Measurements from ENCODE around the gene ZDHHC17. TPM values are rescaled to one million over a fixed set of nuclear protein-coding genes. Genes with fewer than 3 reads are reported as not detected.

ZDHHC17 gene
- polyA plus RNA-seq, 1 of the 3 experiments (the other 2 are of a cell fraction): 28.6 TPM

DNA sequence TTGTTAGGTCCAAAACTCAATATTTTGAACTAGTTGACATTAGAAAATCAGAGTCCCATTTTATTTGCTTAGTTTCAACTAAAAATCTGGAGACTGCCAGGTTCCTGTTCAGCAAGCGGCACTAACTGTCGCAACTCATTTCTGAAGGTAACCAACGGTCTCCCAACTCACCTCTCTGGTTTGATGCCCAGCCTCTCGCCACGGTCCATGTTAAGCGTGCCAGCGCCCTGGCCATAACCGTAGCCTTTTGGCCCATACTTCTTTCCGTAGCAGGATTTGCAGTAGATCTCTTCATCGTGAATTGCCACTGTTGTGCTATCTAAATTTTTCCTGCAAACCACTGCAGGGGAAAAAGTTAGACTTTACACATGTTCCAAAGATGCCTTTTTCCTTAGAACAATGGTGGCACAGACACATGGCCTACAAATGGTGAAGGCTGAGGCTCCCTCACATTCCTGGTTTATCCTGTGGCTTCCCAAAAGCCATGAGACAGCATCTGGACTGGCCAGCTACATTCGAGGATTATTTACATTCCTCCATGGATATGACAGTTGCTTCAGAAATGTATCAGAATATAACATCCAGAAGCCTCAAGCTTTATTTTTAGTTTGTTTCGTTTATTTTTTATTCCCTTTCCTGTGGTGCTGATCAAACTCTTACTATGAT lies 99.2 kb downstream of the ZDHHC17 start:
- Histone ChIP-seq H3K4me3 (ENCODE audit: low read depth in 2 of 2, low read length in 1 of 2) (no peak overlapping the region), H3F3A (replicated peaks; ENCODE audit: insufficient read depth) (peaks cover 19% of the 10 kb centered on the region), H3K9me2 (no peaks in the 10 kb centered on the region), H3K36me3 (replicated peaks in 1 of 2; ENCODE audit: control insufficient read depth in 1 of 2, insufficient read depth in 2 of 2, low read length in 1 of 2) (peaks cover 26 to 33% of the 10 kb centered on the region in 2 experiments), H3K9me3 (no peaks in the 10 kb centered on the region), H3K79me2 (ENCODE audit: insufficient read depth) (no peaks in the 10 kb centered on the region), H3K4me2 (peak overlapping the region; percentile 22; the same call in 1 of the 2 replicates), H3K4me1 (ENCODE audit: control insufficient read depth in 1 of 2, insufficient read depth in 2 of 2, low read depth in 1 of 2, low read length in 1 of 2) (peaks cover 3 to 16% of the 10 kb centered on the region in 2 experiments), H3K27me3 (ENCODE audit: insufficient read depth) (no peaks in the 10 kb centered on the region), H4K20me1 (ENCODE audit: insufficient read depth) (no peaks in the 10 kb centered on the region), H2AFZ (ENCODE audit: low read depth) (no peak overlapping the region), H3K27ac (ENCODE audit: low read depth in 2 of 2, low read length in 1 of 2) (peak overlapping the region; percentile 60 to 80), H3K9ac (no peak overlapping the region)
- TF ChIP-seq FOXJ3 (CRISPR knock-in tag; IDR thresholded peaks at IDR 0.05): no peak
- TF ChIP-seq, protein P1, sequence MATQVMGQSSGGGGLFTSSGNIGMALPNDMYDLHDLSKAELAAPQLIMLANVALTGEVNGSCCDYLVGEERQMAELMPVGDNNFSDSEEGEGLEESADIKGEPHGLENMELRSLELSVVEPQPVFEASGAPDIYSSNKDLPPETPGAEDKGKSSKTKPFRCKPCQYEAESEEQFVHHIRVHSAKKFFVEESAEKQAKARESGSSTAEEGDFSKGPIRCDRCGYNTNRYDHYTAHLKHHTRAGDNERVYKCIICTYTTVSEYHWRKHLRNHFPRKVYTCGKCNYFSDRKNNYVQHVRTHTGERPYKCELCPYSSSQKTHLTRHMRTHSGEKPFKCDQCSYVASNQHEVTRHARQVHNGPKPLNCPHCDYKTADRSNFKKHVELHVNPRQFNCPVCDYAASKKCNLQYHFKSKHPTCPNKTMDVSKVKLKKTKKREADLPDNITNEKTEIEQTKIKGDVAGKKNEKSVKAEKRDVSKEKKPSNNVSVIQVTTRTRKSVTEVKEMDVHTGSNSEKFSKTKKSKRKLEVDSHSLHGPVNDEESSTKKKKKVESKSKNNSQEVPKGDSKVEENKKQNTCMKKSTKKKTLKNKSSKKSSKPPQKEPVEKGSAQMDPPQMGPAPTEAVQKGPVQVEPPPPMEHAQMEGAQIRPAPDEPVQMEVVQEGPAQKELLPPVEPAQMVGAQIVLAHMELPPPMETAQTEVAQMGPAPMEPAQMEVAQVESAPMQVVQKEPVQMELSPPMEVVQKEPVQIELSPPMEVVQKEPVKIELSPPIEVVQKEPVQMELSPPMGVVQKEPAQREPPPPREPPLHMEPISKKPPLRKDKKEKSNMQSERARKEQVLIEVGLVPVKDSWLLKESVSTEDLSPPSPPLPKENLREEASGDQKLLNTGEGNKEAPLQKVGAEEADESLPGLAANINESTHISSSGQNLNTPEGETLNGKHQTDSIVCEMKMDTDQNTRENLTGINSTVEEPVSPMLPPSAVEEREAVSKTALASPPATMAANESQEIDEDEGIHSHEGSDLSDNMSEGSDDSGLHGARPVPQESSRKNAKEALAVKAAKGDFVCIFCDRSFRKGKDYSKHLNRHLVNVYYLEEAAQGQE (IDR thresholded peaks at IDR 0.05; ENCODE audit: low read depth, low read length): no peak
- no peak for TF ChIP-seq RFX5 (IDR thresholded peaks at IDR 0.05; ENCODE audit: low read length)
- TF ChIP-seq TCF12 (IDR thresholded peaks at IDR 0.05): peak; percentile 73
- no peak for TF ChIP-seq CHD2 (IDR thresholded peaks at IDR 0.05; ENCODE audit: low read length, partially characterized antibody)
- TF ChIP-seq RAD21 (IDR thresholded peaks at IDR 0.05; ENCODE audit: low read length): no peak
- TF ChIP-seq TEAD4 (IDR thresholded peaks at IDR 0.05; ENCODE audit: borderline replicate concordance, insufficient read depth): no peak
- TF ChIP-seq, protein P2, sequence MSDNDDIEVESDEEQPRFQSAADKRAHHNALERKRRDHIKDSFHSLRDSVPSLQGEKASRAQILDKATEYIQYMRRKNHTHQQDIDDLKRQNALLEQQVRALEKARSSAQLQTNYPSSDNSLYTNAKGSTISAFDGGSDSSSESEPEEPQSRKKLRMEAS (IDR thresholded peaks at IDR 0.05; ENCODE audit: low read depth): peak; percentile 83
- no peak for TF ChIP-seq FOXM1 (IDR thresholded peaks at IDR 0.05; ENCODE audit: low read depth)
- TF ChIP-seq JUND (IDR thresholded peaks at IDR 0.05): peak; percentile 8; the same call in 1 of the 2 replicates
- TF ChIP-seq, protein P3, sequence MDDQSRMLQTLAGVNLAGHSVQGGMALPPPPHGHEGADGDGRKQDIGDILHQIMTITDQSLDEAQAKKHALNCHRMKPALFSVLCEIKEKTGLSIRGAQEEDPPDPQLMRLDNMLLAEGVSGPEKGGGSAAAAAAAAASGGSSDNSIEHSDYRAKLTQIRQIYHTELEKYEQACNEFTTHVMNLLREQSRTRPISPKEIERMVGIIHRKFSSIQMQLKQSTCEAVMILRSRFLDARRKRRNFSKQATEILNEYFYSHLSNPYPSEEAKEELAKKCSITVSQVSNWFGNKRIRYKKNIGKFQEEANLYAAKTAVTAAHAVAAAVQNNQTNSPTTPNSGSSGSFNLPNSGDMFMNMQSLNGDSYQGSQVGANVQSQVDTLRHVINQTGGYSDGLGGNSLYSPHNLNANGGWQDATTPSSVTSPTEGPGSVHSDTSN (IDR thresholded peaks at IDR 0.05): no peak
- TF ChIP-seq NFIC (IDR thresholded peaks at IDR 0.05; ENCODE audit: borderline replicate concordance): no peak
- TF ChIP-seq RXRA (IDR thresholded peaks at IDR 0.05; ENCODE audit: borderline replicate concordance, low read depth): no peak
- ChIA-PET CTCF (interaction anchor here (1.0 to 1.3 kb wide), 2 partner anchors 10 to 148 kb away, joined by 3 to 4 read pairs; no protein-coding TSS in a partner anchor), POLR2A (no interaction called here)
- DNase-seq: no peak
- 85% methylated on average over 12 of the region's 12 CpGs for WGBS (ENCODE audit: low lambda C conversion rate)

Data from SK-N-SH (cell line).